ENCODE results near the gene INPP4A. TPM values are rescaled to one million over a fixed set of nuclear protein-coding genes. Genes with fewer than 3 reads are reported as not detected.

The INPP4A gene
- total RNA-seq, 2 experiments from 2014 or later: 140 to 165 TPM

DNA sequence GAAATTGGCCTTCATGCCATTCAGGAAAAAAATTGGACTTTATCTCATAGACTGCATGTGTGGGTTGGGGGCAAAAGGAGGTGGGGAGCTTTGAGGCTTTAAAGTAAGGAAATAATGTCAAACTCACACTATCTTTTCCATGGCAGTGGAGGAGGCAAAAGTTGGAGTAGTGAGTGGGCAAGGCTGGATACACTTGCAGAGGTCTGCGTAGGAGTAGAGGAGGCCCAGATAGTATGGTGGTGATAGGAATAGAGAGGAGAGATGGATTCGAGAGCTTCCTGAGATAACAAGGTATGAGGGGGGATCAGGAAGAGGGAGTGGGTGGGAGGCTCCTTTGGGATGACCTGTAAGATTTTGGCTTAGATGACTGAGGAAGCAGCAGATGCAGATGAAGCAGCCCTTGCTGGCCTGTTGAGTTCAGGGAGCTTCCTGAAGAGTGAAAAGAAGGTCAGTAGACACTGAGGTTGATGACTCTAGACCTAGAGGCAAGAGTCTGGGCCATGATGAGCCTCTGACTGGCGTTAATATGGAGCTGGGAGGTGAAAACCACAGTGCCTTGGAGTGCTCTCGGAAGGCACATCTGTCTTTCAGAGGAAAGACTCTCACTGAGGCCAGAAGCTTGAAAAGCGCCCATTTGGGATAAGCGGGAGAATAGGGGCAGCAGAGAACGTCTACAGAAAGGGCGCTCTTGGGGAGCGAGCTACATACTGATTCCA, 169.5 kb downstream of the INPP4A start:
- no peaks in the 10 kb centered on the region for H3K27me3 Mint-ChIP-seq
- peaks cover 66% of the 10 kb centered on the region for H3K36me3 Mint-ChIP-seq (ENCODE audit: low read depth)
- peaks cover 47% of the 10 kb centered on the region for H3K4me1 Mint-ChIP-seq
- DNase-seq: no peak
- H3K9me3 Mint-ChIP-seq: no peaks in the 10 kb centered on the region
- POLR2A ChIA-PET: no interaction called here
- H3K27ac Mint-ChIP-seq: peak overlapping the region; percentile 69
- no peak overlapping the region for H3K4me3 Mint-ChIP-seq
- CTCF ChIA-PET: interaction anchor here (1.7 kb wide), 1 partner anchor 35 kb away, joined by 4 read pairs; no protein-coding TSS in a partner anchor

DNA sequence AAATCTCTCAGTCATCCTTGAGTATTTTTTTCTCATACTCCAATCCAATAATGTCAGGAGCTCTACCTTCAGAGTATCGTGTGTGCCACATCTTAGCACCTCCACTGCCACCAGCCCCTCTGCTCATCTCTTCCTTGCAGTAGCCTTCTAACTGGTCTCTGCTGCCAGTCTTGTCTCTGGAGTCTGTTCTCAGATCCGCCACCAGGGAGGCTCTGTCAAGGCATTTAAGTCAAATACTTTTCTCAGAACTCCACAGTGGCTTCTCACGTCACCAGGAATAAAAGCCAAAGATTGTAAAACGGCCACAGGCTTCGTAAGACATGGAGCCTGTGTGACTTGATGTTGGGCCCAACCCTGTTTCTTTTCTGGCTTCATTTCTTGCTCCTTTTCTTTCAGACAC, 170.8 kb downstream of the INPP4A start:
- H3K4me1 Mint-ChIP-seq: peaks cover 37% of the 10 kb centered on the region

DNA sequence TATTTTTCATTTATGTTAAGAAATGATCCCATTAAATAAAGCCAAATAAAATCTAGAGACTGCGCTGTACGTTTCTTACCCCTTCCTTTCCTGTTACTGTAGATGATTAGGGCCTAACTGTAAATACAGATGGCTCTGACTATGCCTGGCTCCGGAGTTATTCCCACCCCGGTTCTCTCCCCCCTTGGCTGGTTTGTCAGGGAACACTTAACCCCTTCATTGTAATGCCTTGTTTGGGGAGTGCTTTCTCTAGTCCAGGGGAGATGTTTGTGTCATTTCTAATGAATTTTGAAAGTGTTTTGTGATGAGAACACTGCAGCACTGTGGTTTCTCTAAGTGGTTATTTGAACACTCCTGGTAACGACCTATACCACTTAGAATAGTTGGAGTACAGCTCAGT, 172.5 kb downstream of the INPP4A start:
- CTCF ChIA-PET: interaction anchor here (1.1 to 1.6 kb wide), 2 partner anchors 12 to 16 kb away, joined by 3 read pairs; no protein-coding TSS in a partner anchor
- H3K27ac Mint-ChIP-seq: peak overlapping the region; percentile 58
- H3K9me3 Mint-ChIP-seq: no peaks in the 10 kb centered on the region
- peaks cover 29% of the 10 kb centered on the region for H3K4me1 Mint-ChIP-seq
- H3K36me3 Mint-ChIP-seq (ENCODE audit: low read depth): peaks cover 69% of the 10 kb centered on the region
- no peak overlapping the region for H3K4me3 Mint-ChIP-seq
- DNase-seq: no peak
- POLR2A ChIA-PET: no interaction called here
- H3K27me3 Mint-ChIP-seq: no peaks in the 10 kb centered on the region

More for the DNA sequence above, 170.8 kb downstream of the INPP4A start:
- Mint-ChIP-seq H3K4me3 (no peak overlapping the region), H3K27ac (peak overlapping the region; percentile 59), H3K9me3 (no peaks in the 10 kb centered on the region), H3K36me3 (ENCODE audit: low read depth) (peaks cover 67% of the 10 kb centered on the region), H3K27me3 (no peaks in the 10 kb centered on the region)
- ChIA-PET POLR2A (no interaction called here), CTCF (interaction anchor here (0.6 kb wide), 1 partner anchor 1967 kb away, joined by 3 read pairs; no protein-coding TSS in a partner anchor)
- DNase-seq: no peak

DNA sequence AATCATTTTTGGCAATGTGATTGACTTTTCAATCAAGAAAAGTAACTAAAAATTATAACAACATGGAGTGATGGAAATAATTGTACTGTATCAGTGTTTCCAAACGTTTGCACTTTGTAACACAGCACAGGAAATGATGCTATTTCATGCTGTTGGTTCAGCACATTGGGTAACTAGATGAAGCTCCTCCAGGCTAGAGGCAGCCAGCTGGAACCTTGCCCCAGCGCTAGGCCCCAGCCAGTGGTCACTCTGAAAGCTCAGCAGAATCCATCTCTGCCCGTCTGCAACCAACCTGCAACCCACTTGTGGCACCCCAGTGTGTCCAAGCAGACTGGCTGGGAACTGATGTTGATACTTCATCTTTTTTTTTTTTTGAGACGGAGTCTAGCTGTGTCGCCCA, 179.0 kb downstream of the INPP4A start:
- CTCF ChIA-PET: interaction anchor here (0.6 to 1.1 kb wide), 2 partner anchors 11 to 516 kb away, joined by 3 read pairs; no protein-coding TSS in a partner anchor
- Mint-ChIP-seq H3K4me3 (no peak overlapping the region), H3K9me3 (no peaks in the 10 kb centered on the region), H3K27ac (peak overlapping the region; percentile 46), H3K27me3 (no peaks in the 10 kb centered on the region), H3K4me1 (peaks cover 23% of the 10 kb centered on the region), H3K36me3 (ENCODE audit: low read depth) (peaks cover 64% of the 10 kb centered on the region)
- POLR2A ChIA-PET: no interaction called here
- DNase-seq: no peak

DNA sequence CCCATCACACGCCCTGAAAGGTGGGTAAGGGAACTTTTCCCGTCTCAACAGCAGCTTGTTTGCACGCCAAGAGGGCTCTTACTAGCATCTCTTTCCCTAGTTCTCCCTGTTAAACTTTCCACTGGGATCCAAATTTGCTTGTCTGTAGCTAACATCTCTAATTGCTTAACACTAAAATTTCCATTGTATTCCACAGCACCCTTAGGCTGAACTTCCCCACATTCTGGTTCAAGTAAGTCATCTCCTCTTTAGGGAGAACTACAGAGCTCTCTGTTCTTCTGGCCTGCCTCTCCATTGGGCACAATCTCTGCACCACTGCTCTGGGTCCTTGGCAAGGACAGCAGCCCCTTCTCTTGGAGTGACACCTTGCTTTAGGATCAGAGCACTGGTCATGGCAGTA, 187.7 kb downstream of the INPP4A start:
- H3K4me3 Mint-ChIP-seq: no peak overlapping the region
- H3K27me3 Mint-ChIP-seq: no peaks in the 10 kb centered on the region
- H3K27ac Mint-ChIP-seq: no peak overlapping the region
- POLR2A ChIA-PET: no interaction called here
- DNase-seq: no peak
- CTCF ChIA-PET: interaction anchor here (1.4 to 2.9 kb wide), 3 partner anchors 13 to 17 kb away, joined by 3 to 13 read pairs (median 4); no protein-coding TSS in a partner anchor
- H3K9me3 Mint-ChIP-seq: no peaks in the 10 kb centered on the region
- H3K4me1 Mint-ChIP-seq: peaks cover 25% of the 10 kb centered on the region
- peaks cover 68% of the 10 kb centered on the region for H3K36me3 Mint-ChIP-seq (ENCODE audit: low read depth)

DNA sequence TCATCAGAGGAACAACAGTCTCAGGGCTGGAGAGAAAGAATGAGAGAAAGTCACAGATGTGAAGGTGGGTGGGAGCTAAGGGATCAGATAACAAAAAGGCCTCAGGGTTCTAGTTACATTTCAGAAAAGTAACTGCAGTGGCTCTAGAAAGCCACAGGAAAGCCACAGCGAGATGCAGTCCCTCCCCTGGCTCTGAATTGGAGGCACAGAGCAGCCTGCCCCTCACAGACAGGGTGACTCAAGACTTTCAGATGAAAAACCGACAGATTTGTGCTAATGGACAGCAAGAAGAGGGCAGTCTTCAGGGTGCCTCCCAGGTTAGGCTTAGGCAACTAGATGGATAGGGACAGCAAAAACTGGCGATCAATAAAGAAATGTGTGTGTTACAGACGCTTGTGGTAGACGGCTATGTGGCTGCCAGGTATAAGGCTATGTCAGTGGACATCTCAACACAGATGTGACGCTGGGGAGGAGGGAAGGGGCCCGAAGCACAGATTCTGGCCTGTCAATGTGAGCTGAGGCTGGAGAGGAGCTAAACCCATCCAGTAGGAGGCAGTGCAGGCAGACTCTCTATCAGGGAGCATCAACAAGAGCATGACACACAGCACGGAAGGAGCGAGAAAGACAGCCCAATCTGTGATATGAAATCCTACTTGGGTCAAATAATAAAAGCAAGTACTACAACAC, 189.9 kb downstream of the INPP4A start:
- peak; percentile 64 for DNase-seq
- Mint-ChIP-seq H3K4me1 (peaks cover 42% of the 10 kb centered on the region), H3K36me3 (ENCODE audit: low read depth) (peaks cover 65% of the 10 kb centered on the region), H3K9me3 (no peaks in the 10 kb centered on the region), H3K27me3 (no peaks in the 10 kb centered on the region), H3K4me3 (no peak overlapping the region), H3K27ac (peak overlapping the region; percentile 80)
- CTCF ChIA-PET: interaction anchor here (0.5 to 2.1 kb wide), 8 partner anchors 11 to 197 kb away, joined by 3 to 5 read pairs (median 4); partner anchors contain the start of genes COA5 and UNC50
- POLR2A ChIA-PET: interaction anchor here (0.9 kb wide), 1 partner anchor 47 kb away, joined by 5 read pairs; no protein-coding TSS in a partner anchor

DNA sequence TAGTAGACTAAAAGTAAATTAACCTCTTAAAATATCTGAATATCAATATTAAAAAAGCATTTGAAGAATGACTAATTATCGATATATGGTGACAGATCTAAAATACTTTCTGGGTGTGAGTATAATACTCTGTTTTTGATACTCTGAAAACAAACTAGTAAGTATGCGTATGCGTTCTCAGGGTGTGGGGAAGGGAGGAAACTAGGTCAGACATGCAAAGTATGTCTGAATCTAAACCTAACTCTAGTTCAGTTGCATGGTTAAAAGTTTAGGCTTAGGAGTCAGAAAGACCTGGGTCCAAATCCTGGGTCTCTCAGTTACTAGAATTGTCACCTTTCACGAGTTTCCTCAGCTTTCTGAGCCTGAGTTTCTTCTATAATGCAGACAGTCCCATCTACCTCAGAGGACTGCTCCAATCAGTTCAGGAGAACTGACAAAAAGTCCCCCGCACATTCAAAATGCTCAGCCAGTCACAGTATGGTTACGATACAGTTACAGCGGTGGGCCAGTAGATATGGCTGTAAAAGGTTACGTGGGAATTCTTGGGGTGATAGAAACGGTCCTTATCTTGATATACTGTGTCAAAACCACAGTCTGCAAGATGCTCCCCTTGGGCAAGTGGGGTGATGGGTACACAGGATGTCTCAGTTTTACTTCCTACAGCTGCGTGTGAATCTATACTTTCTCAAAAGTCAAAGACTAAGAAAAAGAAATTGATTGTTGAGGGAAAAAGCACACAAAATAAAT, 192.9 kb downstream of the INPP4A start:
- H3K27me3 Mint-ChIP-seq: no peaks in the 10 kb centered on the region
- H3K9me3 Mint-ChIP-seq: no peaks in the 10 kb centered on the region
- DNase-seq: peak; percentile 62
- H3K4me1 Mint-ChIP-seq: peaks cover 48% of the 10 kb centered on the region
- POLR2A ChIA-PET: interaction anchor here (1.0 kb wide), 1 partner anchor 12 kb away, joined by 4 read pairs; no protein-coding TSS in a partner anchor
- CTCF ChIA-PET: interaction anchor here (0.8 kb wide), 1 partner anchor 12 kb away, joined by 4 read pairs; no protein-coding TSS in a partner anchor
- H3K4me3 Mint-ChIP-seq: peak overlapping the region; percentile 46
- peaks cover 65% of the 10 kb centered on the region for H3K36me3 Mint-ChIP-seq (ENCODE audit: low read depth)
- peak overlapping the region; percentile 77 for H3K27ac Mint-ChIP-seq

DNA sequence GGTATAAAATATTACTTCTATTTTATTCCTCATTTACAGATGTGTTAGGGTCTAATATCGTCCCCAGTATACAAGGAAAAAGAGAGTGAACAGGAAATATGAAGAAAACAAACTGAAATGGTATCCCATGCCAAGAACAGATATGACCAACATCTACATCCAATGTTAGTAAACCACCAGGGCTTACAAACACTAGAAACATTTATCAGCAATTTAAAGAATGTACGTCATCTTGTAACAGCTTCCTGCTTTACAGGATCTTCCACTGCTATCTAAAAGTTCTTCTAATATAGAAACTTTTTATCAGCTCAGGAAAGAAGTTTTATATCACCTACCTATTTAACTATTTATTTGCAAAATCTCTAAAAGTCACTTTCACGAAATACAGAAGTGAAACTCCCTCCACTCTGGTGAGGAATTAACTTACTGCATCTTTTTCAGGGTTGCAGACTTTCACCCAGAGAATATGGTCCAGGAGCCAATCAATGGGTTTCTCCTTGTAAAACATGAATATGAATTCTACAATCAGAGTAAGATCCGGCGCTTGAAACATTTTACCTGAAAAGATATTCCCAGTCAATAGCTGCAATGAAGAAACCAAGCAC, 198.9 kb downstream of the INPP4A start:
- H3K27ac Mint-ChIP-seq: no peak overlapping the region
- peaks cover 17% of the 10 kb centered on the region for H3K4me1 Mint-ChIP-seq
- H3K4me3 Mint-ChIP-seq: no peak overlapping the region
- POLR2A ChIA-PET: no interaction called here
- DNase-seq: no peak
- no peaks in the 10 kb centered on the region for H3K9me3 Mint-ChIP-seq
- peaks cover 67% of the 10 kb centered on the region for H3K36me3 Mint-ChIP-seq (ENCODE audit: low read depth)
- CTCF ChIA-PET: interaction anchor here (2.2 kb wide), 1 partner anchor 186 kb away, joined by 5 read pairs; no protein-coding TSS in a partner anchor
- no peaks in the 10 kb centered on the region for H3K27me3 Mint-ChIP-seq

Other genes starting within 250 kb of the INPP4A start
- gene CNGA3, start 98.4 kb upstream of the INPP4A start, total RNA-seq: not detected
- 10 to 100 TPM; 21.6 to 25.3 TPM for gene COA5, start 163.7 kb downstream of the INPP4A start, total RNA-seq
- 10 to 100 TPM; 25.6 to 31.1 TPM for gene UNC50, start 163.7 kb downstream of the INPP4A start, total RNA-seq